HG03025 (cell line): ENCODE measurements around the gene ST13.
"Not testable (repeated sequence)": the region's sequence is repeated elsewhere in the genome, so short reads cannot be mapped to it uniquely, and the experiment has no call there.

Experiments
- ATAC-seq: cut with Tn5 transposase; IDR thresholded peaks from one replicate; pipeline ENCODE4 v1.9.1; 2021; ENCODE audit warnings: mild to moderate bottlenecking, moderate library complexity; ENCODE audit not compliant: unreplicated experiment, low FRiP score

The ST13 gene

GRCh38 chr22:40856513-40857308 lies at the start of gene ST13, which contains the start of gene XPNPEP3:
Gene ST13 (minus strand): TSS chr22:40856639. CDS start chr22:40856540, 99 bp downstream.
Gene XPNPEP3 (plus strand): TSS chr22:40857148. CDS start chr22:40857182, 34 bp downstream.
- peak; percentile 82 for ATAC-seq

- no peak for ATAC-seq
Measured at GRCh38 chr22:40904101-40904500, 47.7 kb upstream of the ST13 start.

- ATAC-seq: no peak
Measured at GRCh38 chr22:40898850-40899357, 42.5 kb upstream of the ST13 start.

DNA sequence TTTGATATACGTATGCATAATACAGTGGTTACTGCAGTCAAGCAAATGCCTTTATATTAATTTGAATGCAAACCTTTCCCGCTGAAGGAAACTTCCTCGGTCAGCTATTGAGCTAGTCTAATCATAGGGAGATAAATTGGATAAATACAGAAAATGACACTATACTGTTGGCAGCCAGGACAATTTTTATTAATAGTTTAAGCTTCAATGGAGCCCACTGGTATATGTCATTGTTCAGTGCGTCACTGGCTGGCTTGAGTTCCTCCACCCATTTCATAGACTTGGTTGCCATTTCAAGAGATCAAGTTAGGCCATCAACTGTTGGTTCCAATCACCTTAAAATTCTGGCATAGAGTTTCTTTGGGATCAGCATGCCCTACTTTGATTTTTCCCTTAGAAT lies 38.0 kb upstream of the ST13 start:
- ATAC-seq: no peak

DNA sequence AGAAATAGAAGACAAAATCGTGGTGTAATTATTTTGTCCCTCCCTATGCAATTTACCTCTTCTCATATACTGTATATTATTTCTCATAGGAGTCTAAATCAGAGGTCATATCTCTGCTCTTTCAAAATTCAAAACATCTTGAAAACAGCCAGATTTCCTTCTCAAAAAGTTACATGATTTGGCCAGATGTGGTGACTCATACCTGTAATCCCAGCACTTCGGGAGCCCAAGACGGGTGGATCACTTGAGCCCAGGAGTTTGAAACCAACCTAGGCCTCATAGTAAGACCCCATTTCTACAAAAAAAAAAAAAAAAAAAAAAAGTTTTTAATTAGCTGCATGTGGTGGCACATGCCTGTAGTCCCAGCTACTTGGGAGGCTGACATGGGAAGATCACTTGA lies 34.4 kb upstream of the ST13 start:
- ATAC-seq: no peak

DNA sequence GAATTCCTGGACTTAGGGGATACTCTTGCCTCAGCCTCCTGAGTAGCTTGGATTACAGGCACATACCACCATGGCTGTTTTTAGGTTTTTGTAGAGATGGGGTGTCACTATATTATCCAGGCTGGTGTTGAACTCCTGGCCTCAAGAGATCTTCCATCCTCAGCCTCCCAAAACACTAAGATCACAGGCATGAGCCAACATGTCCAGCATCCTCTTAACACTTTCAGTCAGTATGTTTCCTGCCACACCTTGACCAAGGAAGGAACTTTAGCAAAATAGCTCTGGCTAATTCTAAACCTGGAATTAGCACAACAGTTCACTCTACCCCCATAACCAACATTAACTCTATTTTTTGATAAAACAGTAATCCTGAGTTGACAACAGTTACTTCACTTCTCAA lies 32.7 kb upstream of the ST13 start:
- no peak for ATAC-seq

DNA sequence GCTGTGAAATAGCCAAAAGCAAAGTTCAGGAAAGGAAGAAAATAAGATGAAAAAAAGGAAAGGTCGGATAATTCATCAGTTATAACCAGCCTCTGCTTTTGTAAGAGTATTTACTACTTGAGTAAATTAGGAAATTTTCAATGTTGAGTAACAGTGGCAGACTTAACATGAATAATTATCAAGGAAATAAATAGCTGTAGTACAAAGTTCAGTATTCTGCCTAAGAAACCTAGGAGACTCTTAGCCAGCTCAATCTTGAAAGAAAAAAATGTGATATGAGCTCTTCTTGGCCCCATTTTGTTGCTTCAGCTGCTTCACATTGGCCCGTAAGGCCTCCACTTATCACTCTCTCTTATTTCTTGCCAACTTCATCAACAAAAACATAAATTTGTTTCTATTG lies 22.5 kb upstream of the ST13 start:
- no peak for ATAC-seq

DNA sequence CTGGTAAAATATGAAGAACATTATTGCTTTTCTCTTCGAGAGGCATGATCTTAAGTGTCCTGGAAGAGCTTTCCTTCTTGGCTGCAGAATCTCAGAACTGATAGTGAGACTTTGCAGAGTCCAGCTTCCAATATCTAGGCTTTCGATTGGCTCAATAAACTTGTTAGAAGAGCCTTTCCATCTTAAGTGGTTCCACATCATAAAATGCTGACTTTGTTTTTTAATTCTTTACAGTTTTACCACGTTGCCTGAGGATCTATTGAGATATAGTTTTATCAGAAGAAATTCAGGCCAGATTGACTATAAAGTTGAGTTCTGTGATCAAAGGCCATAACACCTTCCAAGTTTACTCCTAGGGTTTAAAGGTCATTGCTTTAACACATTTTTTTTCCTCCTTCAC lies 21.0 kb upstream of the ST13 start:
- ATAC-seq: no peak

GRCh38 chr22:40876907-40877306 lies 20.5 kb upstream of the ST13 start:
- ATAC-seq: no peak

GRCh38 chr22:40875111-40875510 lies 18.7 kb upstream of the ST13 start:
- no peak for ATAC-seq

DNA sequence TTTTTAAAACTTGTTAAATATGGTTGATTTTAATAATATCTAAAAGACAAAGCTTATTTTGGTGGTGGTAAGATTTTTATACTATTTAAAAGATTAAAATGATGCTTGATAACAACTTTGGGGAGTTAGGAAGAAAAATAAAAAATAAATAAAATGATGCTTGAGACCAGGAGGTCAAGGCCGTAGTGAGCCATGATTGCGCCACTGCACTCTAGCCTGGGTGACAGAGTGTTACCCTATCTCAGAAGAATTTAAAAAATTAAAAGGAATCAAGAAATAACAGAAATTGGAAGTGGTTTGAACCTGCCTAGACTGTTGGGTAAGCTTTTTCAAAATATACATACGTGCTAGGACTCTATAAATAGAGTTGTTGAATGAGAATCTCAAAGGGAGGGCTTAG lies 17.6 kb upstream of the ST13 start:
- no peak for ATAC-seq

- not testable (repeated sequence) for ATAC-seq
Measured at GRCh38 chr22:40868379-40868778, 11.9 kb upstream of the ST13 start.

GRCh38 chr22:40867109-40867508 lies 10.7 kb upstream of the ST13 start:
- no peak for ATAC-seq

GRCh38 chr22:40862537-40862936 lies 6.1 kb upstream of the ST13 start:
- no peak for ATAC-seq

DNA sequence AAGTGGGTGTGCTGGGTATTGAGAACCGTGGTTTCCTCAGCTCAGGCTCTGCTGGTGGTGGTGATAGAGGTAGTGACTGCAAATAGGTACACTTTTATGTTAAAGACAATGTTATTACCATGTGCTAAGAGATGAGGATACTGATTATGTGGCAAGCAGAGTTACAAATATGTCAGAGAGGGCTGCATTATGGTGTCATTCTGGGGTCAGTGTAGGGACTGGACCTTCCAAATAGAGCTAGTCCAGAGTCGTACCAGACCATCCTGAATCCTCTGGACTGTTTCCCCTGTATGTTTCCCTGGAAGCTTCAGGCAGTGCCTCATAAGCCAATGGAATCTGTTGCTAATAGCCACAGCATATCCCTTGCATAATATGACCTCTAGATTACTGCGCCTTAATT lies 5.6 kb upstream of the ST13 start, which contains the start of gene DNAJB7:
Gene DNAJB7, minus strand, starts transcription at position 101 of the 400 bp plus-strand sequence. CDS start 119 bp downstream, outside the sequence.
- ATAC-seq: no peak

- ATAC-seq: no peak
Measured at GRCh38 chr22:40857309-40857855, 943 bp upstream of the ST13 start.

DNA sequence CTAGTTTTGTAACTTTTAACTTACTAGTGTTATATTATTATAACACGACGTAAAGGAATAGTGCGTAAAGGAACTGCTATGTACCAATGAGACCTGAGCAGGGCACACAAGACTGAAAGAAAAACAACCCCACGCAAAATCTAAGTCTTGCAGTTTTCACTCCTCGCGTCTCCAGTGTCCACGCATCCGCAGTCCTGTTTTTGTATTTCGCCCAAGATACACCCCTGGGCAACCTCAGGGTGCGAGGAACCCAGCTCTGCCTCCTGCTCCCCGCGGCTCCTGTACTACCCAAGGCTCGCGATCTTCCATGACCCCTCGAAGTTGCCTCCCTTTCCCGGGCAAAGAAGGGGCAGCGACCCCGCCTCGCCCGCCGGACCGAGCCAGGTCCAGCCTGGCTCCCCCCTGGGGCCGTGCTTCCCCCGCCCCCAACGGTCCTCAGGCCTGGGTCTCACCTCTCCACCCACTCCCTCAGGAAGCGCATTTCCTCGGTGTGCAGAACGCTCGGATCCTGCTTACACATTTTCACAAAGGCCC lies 393 bp downstream of the ST13 start:
- ATAC-seq: peak; percentile 21

DNA sequence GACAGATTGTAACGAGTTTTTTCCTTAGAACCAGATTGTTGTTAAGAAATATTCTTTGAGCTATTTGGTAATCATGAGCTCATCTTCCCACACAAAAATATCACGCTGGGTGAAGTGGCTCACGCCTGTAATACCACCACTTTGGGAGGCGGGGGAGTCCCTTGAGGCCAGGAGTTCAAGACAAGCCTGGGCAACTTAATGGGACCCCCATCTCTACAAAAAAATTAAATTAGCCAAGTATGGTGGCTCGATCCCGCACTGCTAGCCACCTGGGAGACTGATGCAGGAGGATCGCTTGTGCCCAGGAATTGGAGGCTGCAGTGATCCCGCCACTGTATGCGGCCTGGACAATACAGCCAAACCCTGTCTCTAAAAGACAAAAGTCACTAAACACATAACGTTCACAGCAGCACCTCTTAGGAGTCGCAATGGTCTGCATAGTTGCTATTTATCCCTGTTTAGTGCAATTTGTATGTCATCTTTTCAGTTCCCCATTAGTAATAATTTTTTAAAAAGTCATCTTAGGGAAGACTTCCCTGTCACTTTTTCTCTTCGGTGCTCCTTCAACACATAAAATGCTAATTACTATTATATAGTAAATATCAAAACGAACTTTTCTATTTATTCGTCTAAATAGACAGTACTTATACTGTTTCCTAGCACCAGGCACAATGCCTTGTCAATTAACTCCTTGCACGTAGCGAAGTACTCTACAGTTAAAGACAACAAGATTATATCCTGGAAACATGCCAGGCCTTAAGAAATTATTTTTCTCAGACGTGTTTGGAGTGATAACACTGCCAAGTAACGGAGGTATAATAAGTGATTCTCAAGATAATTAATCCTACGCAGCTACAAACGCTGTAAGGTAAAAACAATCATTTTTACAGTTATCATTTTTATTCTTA lies 1.1 kb downstream of the ST13 start:
- ATAC-seq: no peak

GRCh38 chr22:40853961-40854360 lies 2.5 kb downstream of the ST13 start:
- no peak for ATAC-seq

DNA sequence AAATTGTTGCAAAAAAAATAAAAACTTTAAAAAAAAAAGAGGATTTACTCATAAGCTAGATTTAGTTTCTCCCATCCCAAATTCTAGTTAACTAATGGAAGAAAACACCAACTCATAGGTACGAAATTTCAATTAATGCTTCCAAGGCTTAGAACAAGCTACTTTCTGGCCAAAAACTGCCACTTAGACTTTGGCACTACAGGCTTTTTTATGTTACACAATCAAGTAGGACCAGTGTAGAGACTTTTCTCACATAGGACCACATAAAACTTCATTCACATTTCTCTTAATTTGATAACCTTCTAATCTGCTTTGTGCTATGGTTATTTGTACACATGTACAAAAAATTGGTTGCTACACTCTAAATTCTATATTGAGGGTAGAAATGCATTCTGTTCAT lies 3.1 kb downstream of the ST13 start:
- ATAC-seq: no peak

- ATAC-seq: not testable (repeated sequence)
Measured at GRCh38 chr22:40845816-40846215, 10.6 kb downstream of the ST13 start.
